ENCODE measurements around the gene ZMYM5. TPM values are rescaled to one million over a fixed set of nuclear protein-coding genes. Genes with fewer than 3 reads are reported as not detected.
"Not testable (repeated sequence)": the region's sequence is repeated elsewhere in the genome, so short reads cannot be mapped to it uniquely, and the experiment has no call there.

The ZMYM5 gene
- total RNA-seq, 4 donors from 2014 or later, result 14.4 to 24.0 (median 19.3) TPM

GRCh38 chr13:19782727-19783682 is 80.4 kb downstream of the ZMYM5 start, which contains the start of gene PSPC1:
TSS of gene PSPC1 (minus strand) at chr13:19782945. CDS start at chr13:19782757, 188 bp downstream.
- H3K27ac ChIP-seq, result peak within 1 kb of the TSS; percentile 68 to 98 (median 95)
- not testable (repeated sequence) for H3K36me3 ChIP-seq, H3K9me3 ChIP-seq, H3K27me3 ChIP-seq, H3K4me1 ChIP-seq
- TF ChIP-seq EP300 (IDR thresholded peaks at IDR 0.05) (peak; percentile 37 to 96), POLR2A (IDR thresholded peaks at IDR 0.05) (peak; percentile 72 to 91), CTCF (IDR thresholded peaks at IDR 0.05) (peak in 1 of 5 experiments; percentile 31)
- 20 to 21% methylated on average over 50 of the region's 50 CpGs for WGBS, 2 donors
- H3K4me3 ChIP-seq, result peak within 1 kb of the TSS; percentile 60 to 94 (median 88)
- peak; percentile 84 to 87 for DNase-seq (ENCODE audit: low spot score in 2 of 2)

GRCh38 chr13:19782049-19782726 is 81.3 kb downstream of the ZMYM5 start:
- 1 to 2% methylated on average over 10 to 32 of the region's 77 CpGs for WGBS, 2 donors
- peak overlapping the region; percentile 68 to 98 (median 95) for H3K27ac ChIP-seq
- peaks cover 0 to 7% (median 0%) of the 10 kb centered on the region in 3 donors for H3K36me3 ChIP-seq
- H3K9me3 ChIP-seq, result no peaks in the 10 kb centered on the region
- H3K4me3 ChIP-seq, result peak overlapping the region; percentile 60 to 94 (median 88)
- peaks cover 0 to 10% (median 3%) of the 10 kb centered on the region in 4 donors for H3K4me1 ChIP-seq
- peak; percentile 19 to 36 for DNase-seq (ENCODE audit: low spot score in 2 of 2)
- no peaks in the 10 kb centered on the region for H3K27me3 ChIP-seq
- no peak for TF ChIP-seq EP300 (IDR thresholded peaks at IDR 0.05)
- no peak for TF ChIP-seq POLR2A (IDR thresholded peaks at IDR 0.05)
- TF ChIP-seq CTCF (IDR thresholded peaks at IDR 0.05), result no peak

GRCh38 chr13:19781526-19781925 is 81.9 kb downstream of the ZMYM5 start:
- WGBS, 2 donors, result 13 to 16% methylated on average over 9 of the region's 9 CpGs
- Histone ChIP-seq H3K27me3 (no peaks in the 10 kb centered on the region), H3K9me3 (no peaks in the 10 kb centered on the region), H3K4me3 (peak overlapping the region; percentile 60 to 94 (median 88)), H3K36me3 (peaks cover 0 to 7% (median 0%) of the 10 kb centered on the region in 3 donors), H3K27ac (peak overlapping the region in 3 of 4 donors; percentile 94 to 98 (median 96)), H3K4me1 (peaks cover 0 to 10% (median 3%) of the 10 kb centered on the region in 4 donors)
- TF ChIP-seq CTCF (IDR thresholded peaks at IDR 0.05) (no peak), POLR2A (IDR thresholded peaks at IDR 0.05) (no peak), EP300 (IDR thresholded peaks at IDR 0.05) (no peak)
- DNase-seq (ENCODE audit: low spot score in 2 of 2), result no peak

GRCh38 chr13:19780753-19781418 is 82.6 kb downstream of the ZMYM5 start:
- Histone ChIP-seq H3K27ac (peak overlapping the region in 1 of 4 donors; percentile 94), H3K4me3 (peak overlapping the region; percentile 60 to 94 (median 88)), H3K4me1 (peaks cover 0 to 10% (median 5%) of the 10 kb centered on the region in 4 donors)
- H3K36me3 ChIP-seq; H3K27me3 ChIP-seq; H3K9me3 ChIP-seq; DNase-seq (ENCODE audit: low spot score in 2 of 2): not testable (repeated sequence)
- 88 to 92% methylated on average over 22 of the region's 22 CpGs for WGBS, 2 donors

Other genes with a start within 250 kb of the ZMYM5 start
- 10 to 100 TPM; 41.2 to 53.8 (median 49.3) TPM for gene MPHOSPH8, start 230.0 kb downstream of the ZMYM5 start, total RNA-seq
- 100 to 1,000 TPM in 1 of 4 donors, 10 to 100 TPM in 3; 61.0 to 108 (median 82.0) TPM for gene PSPC1, start 80.7 kb downstream of the ZMYM5 start, total RNA-seq
- gene ZMYM2, start 95.1 kb upstream of the ZMYM5 start, total RNA-seq, result 10 to 100 TPM; 60.7 to 75.3 (median 68.1) TPM

All from tibial nerve (tissue), 4 donors.